ENCODE data around the gene ILDR1.
"Not testable (repeated sequence)": the region's sequence is repeated elsewhere in the genome, so short reads cannot be mapped to it uniquely, and the experiment has no call there.

ILDR1 gene

GRCh38 chr3:121942116-121942786 lies 79.8 kb downstream of the ILDR1 start:
- DNase-seq (ENCODE audit: low spot score) = no peak

- no peak for DNase-seq (ENCODE audit: low spot score)
Measured at GRCh38 chr3:121941592-121941991, 80.5 kb downstream of the ILDR1 start.

DNA sequence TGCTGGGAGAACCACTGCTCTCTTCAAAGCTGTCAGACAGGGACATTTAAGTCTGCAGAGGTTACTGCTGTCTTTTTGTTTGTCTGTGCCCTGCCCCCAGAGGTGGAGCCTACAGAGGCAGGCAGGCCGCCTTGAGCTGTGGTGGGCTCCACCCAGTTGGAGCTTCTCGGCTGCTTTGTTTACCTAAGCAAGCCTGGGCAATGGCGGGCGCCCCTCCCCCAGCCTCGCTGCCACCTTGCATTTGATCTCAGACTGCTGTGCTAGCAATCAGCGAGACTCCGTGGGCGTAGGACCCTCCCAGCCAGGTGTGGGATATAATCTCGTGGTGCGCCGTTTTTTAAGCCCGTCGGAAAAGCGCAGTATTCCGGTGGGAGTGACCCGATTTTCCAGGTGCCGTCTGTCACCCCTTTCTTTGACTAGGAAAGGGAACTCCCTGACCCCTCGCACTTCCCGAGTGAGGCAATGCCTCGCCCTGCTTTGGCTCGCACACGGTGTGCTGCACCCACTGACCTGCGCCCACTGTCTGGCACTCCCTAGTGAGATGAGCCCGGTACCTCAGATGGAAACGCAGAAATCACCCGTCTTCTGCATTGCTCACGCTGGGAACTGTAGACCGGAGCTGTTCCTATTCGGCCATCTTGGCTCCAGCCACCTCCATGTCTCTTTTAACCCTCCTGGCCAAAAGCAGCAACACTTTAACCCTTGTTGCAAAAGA lies 83.7 kb downstream of the ILDR1 start:
- not testable (repeated sequence) for DNase-seq (ENCODE audit: low spot score)
